ENCODE data around the gene SLC6A19. TPM values are rescaled to one million over a fixed set of nuclear protein-coding genes. Genes with fewer than 3 reads are reported as not detected.

SLC6A19 gene
- total and polyA plus RNA-seq, 10 donors: under 0.01 to 0.50 TPM; not detected in 8

- H3K36me3 ChIP-seq: no peaks in the 10 kb centered on the region
- H3K4me3 ChIP-seq: no peak overlapping the region
- H3K9me3 ChIP-seq: no peaks in the 10 kb centered on the region
- peaks cover 0 to 52% (median 0%) of the 10 kb centered on the region in 7 donors for H3K27me3 ChIP-seq (replicated peaks in 1 of 7)
- WGBS, 5 donors: 87 to 92% (median 89%) methylated on average over 23 to 27 of the region's 27 CpGs
- no peak overlapping the region for H3K27ac ChIP-seq
- DNase-seq: no peak
- H3K4me1 ChIP-seq: no peaks in the 10 kb centered on the region
- no peak for TF ChIP-seq POLR2A (IDR thresholded peaks at IDR 0.05)
- no peak for TF ChIP-seq CTCF (IDR thresholded peaks at IDR 0.05 in 8 of 11, conservative IDR thresholded peaks at IDR 0.05 in 3 of 11)
- TF ChIP-seq POLR2AphosphoS5 (IDR thresholded peaks at IDR 0.05): no peak
- intact Hi-C loops (cut with DNase I; ENCODE audit: low total_unique reads): no loop called here
Observed at GRCh38 chr5:1222621-1223277, 21.4 kb downstream of the SLC6A19 start.

GRCh38 chr5:1223278-1223670 lies 21.9 kb downstream of the SLC6A19 start:
- H3K9me3 ChIP-seq: no peaks in the 10 kb centered on the region
- intact Hi-C loops (cut with DNase I; ENCODE audit: low total_unique reads): no loop called here
- TF ChIP-seq POLR2A (IDR thresholded peaks at IDR 0.05) (no peak), CTCF (IDR thresholded peaks at IDR 0.05 in 8 of 11, conservative IDR thresholded peaks at IDR 0.05 in 3 of 11) (no peak), POLR2AphosphoS5 (IDR thresholded peaks at IDR 0.05) (no peak)
- H3K27me3 ChIP-seq (replicated peaks in 1 of 7): peaks cover 0 to 52% (median 0%) of the 10 kb centered on the region in 7 donors
- H3K36me3 ChIP-seq: no peaks in the 10 kb centered on the region
- WGBS, 5 donors: 85 to 91% (median 87%) methylated on average over 12 of the region's 12 CpGs
- no peak for DNase-seq
- no peak overlapping the region for H3K4me3 ChIP-seq
- no peaks in the 10 kb centered on the region for H3K4me1 ChIP-seq
- no peak overlapping the region for H3K27ac ChIP-seq

GRCh38 chr5:1224631-1225030 lies 23.2 kb downstream of the SLC6A19 start:
- Histone ChIP-seq H3K4me3 (no peak overlapping the region), H3K9me3 (no peaks in the 10 kb centered on the region), H3K36me3 (no peaks in the 10 kb centered on the region), H3K4me1 (no peaks in the 10 kb centered on the region), H3K27ac (no peak overlapping the region), H3K27me3 (replicated peaks in 1 of 7) (peaks cover 0 to 54% (median 0%) of the 10 kb centered on the region in 7 donors)
- 83 to 93% (median 90%) methylated on average over 12 to 15 of the region's 15 CpGs for WGBS, 5 donors
- intact Hi-C loops (cut with DNase I; ENCODE audit: low total_unique reads): no loop called here
- DNase-seq: no peak
- no peak for TF ChIP-seq POLR2A (IDR thresholded peaks at IDR 0.05)

GRCh38 chr5:1225081-1225480 lies 23.7 kb downstream of the SLC6A19 start, which contains the start of gene SLC6A18:
Gene SLC6A18 (plus strand): TSS chr5:1225381. CDS start chr5:1225478, 97 bp downstream.
- no peak within 1 kb of the TSS for H3K4me3 ChIP-seq
- H3K4me1 ChIP-seq: no peaks in the 10 kb centered on the region
- intact Hi-C loops (cut with DNase I; ENCODE audit: low total_unique reads): no loop called here
- no peak for DNase-seq
- H3K9me3 ChIP-seq: no peaks in the 10 kb centered on the region
- peaks cover 0 to 58% (median 0%) of the 10 kb centered on the region in 7 donors for H3K27me3 ChIP-seq (replicated peaks in 1 of 7)
- no peak for TF ChIP-seq POLR2AphosphoS5 (IDR thresholded peaks at IDR 0.05)
- TF ChIP-seq CTCF (IDR thresholded peaks at IDR 0.05 in 8 of 11, conservative IDR thresholded peaks at IDR 0.05 in 3 of 11): no peak
- no peak for TF ChIP-seq POLR2A (IDR thresholded peaks at IDR 0.05)
- no peaks in the 10 kb centered on the region for H3K36me3 ChIP-seq
- H3K27ac ChIP-seq: no peak within 1 kb of the TSS
- WGBS, 5 donors: 73 to 80% (median 77%) methylated on average over 11 of the region's 11 CpGs
